Frontal cortex (tissue), 4 donors: ENCODE measurements around the gene EML5. TPM values are rescaled to one million over a fixed set of nuclear protein-coding genes. Genes with fewer than 3 reads are reported as not detected.

Experiments
- DNase-seq, 2 donors: peaks; one replicate each; pipeline ENCODE4 v3.0.0; 2012; ENCODE audit warnings: low spot score in 2 of 2
- FAIRE-seq: peaks from 2 replicates; lab custom pipeline; 2012; peaks lifted over from hg19 to GRCh38; lab: Jason Lieb, UNC
- small RNA-seq: library from RNA; depleted of rRNA; stranded (forward); fragments of <200 nt; gene quantifications from one replicate; pipeline ENCODE3, GENCODE V24; 2014
- total RNA-seq: library from RNA; depleted of rRNA; stranded (reverse); fragments of >200 nt; gene quantifications from one replicate; pipeline ENCODE4 v1.2.3, GENCODE V29; 2014
- donor health status: control.
- donor health status: control.
- donor health status: control.

The EML5 gene
- total RNA-seq, 1 donor from 2014 or later: 32.6 TPM

- DNase-seq (no peak), FAIRE-seq (no peak)
Measured at GRCh38 chr14:88590173-88590572, 202.6 kb downstream of the EML5 start.

GRCh38 chr14:88588081-88588480, 204.7 kb downstream of the EML5 start:
- FAIRE-seq: no peak
- no peak for DNase-seq

- DNase-seq (no peak), FAIRE-seq (no peak)
Measured at GRCh38 chr14:88584451-88584850, 208.3 kb downstream of the EML5 start.

GRCh38 chr14:88576222-88576621, 216.5 kb downstream of the EML5 start:
- DNase-seq: no peak
- no peak for FAIRE-seq

GRCh38 chr14:88572117-88572516, 220.6 kb downstream of the EML5 start:
- DNase-seq: no peak
- FAIRE-seq: no peak

GRCh38 chr14:88568196-88568595, 224.6 kb downstream of the EML5 start:
- DNase-seq (no peak), FAIRE-seq (no peak)

GRCh38 chr14:88565427-88565826, 227.3 kb downstream of the EML5 start:
- DNase-seq: no peak
- no peak for FAIRE-seq

GRCh38 chr14:88563845-88564244, 228.9 kb downstream of the EML5 start:
- DNase-seq: no peak
- no peak for FAIRE-seq

GRCh38 chr14:88562831-88563686, 229.7 kb downstream of the EML5 start, which contains the start of gene ZC3H14:
Gene ZC3H14, plus strand, starts transcription at chr14:88563037. Its CDS starts 97 bp downstream, at chr14:88563134.
- FAIRE-seq (no peak), DNase-seq (peak; percentile 89 to 92)

GRCh38 chr14:88562532-88562830, 230.3 kb downstream of the EML5 start:
- FAIRE-seq (no peak), DNase-seq (no peak)

Small RNAs within 50 kb of the gene (small RNA-seq; reads per million reads assigned to genes)
- not detected for gene RF00019
- not detected for gene RNU4-92P

Other genes with a start within 250 kb of the EML5 start
- gene PTPN21, start 237.9 kb downstream of the EML5 start, total RNA-seq: 6.1 TPM
- 84.8 TPM for gene ZC3H14, start 229.9 kb downstream of the EML5 start, total RNA-seq
- 9.4 TPM for gene TTC8, start 31.7 kb upstream of the EML5 start, total RNA-seq